Measurements from ENCODE around the gene EYS. TPM values are rescaled to one million over a fixed set of nuclear protein-coding genes. Genes with fewer than 3 reads are reported as not detected.

Gene EYS
- total and polyA plus RNA-seq, 2 of the 13 experiments (the other 11 are each of a cell fraction or from before 2014, with no cell fraction given) = 0.04 to 0.07 TPM

- Histone ChIP-seq H3K4me1 (ENCODE audit: insufficient read depth, low read length) (no peaks in the 10 kb centered on the region), H3K79me2 (ENCODE audit: insufficient read depth, low read length) (no peaks in the 10 kb centered on the region), H3K4me3 (replicated peaks in 1 of 3; ENCODE audit: insufficient read depth in 1 of 3, low read depth in 2 of 3, low read length in 3 of 3) (no peak overlapping the region), H2AFZ (ENCODE audit: low read length) (no peak overlapping the region), H3K36me3 (replicated peaks in 1 of 2; ENCODE audit: control insufficient read depth in 1 of 2, insufficient read depth in 2 of 2, low read length in 2 of 2) (no peaks in the 10 kb centered on the region), H3K9me3 (ENCODE audit: low read length) (peaks cover 12% of the 10 kb centered on the region), H3K27ac (ENCODE audit: extremely low read length, insufficient read depth, low read length) (no peak overlapping the region), H3K4me2 (ENCODE audit: low read depth, low read length) (no peak overlapping the region), H4K20me1 (ENCODE audit: insufficient read depth, low read length) (no peaks in the 10 kb centered on the region), H3K27me3 (ENCODE audit: control insufficient read depth in 1 of 2, insufficient read depth in 2 of 2, low read length in 2 of 2) (no peaks in the 10 kb centered on the region), H3K9ac (ENCODE audit: insufficient read depth, low read depth, low read length) (no peak overlapping the region)
- ChIA-PET POLR2A (no interaction called here), CTCF (ENCODE audit: low intra/inter-chr PET ratio, low total read pairs) (no interaction called here)
- intact Hi-C loops (cut with micrococcal nuclease; ENCODE audit: unreplicated experiment) = loop anchor here (5.0 kb wide), 1 partner anchor 1296 kb away; no protein-coding TSS in a partner anchor
- no peak for TF ChIP-seq HIC2 (CRISPR knock-in tag; IDR thresholded peaks at IDR 0.05; ENCODE audit: low read depth)
- TF ChIP-seq ZBTB33 (CRISPR knock-in tag; IDR thresholded peaks at IDR 0.05) = no peak
- no peak for TF ChIP-seq TFDP2 (CRISPR knock-in tag; IDR thresholded peaks at IDR 0.05)
- no peak for TF ChIP-seq HMG20A (CRISPR knock-in tag; IDR thresholded peaks at IDR 0.05; ENCODE audit: borderline replicate concordance)
- no peak for TF ChIP-seq ZSCAN20 (CRISPR knock-in tag; IDR thresholded peaks at IDR 0.05; ENCODE audit: borderline replicate concordance)
- no peak for TF ChIP-seq CENPBD1 (CRISPR knock-in tag; IDR thresholded peaks at IDR 0.05; ENCODE audit: borderline replicate concordance, low read depth)
- TF ChIP-seq ZBTB3 (CRISPR knock-in tag; IDR thresholded peaks at IDR 0.05; ENCODE audit: borderline replicate concordance, low read depth) = no peak
- TF ChIP-seq ZBTB7B (CRISPR knock-in tag; IDR thresholded peaks at IDR 0.05) = no peak
- TF ChIP-seq KDM5B (CRISPR knock-in tag; IDR thresholded peaks at IDR 0.05; ENCODE audit: borderline replicate concordance) = no peak
- TF ChIP-seq ZNF766 (CRISPR knock-in tag; IDR thresholded peaks at IDR 0.05; ENCODE audit: borderline replicate concordance) = no peak
- TF ChIP-seq IRF9 (CRISPR knock-in tag; IDR thresholded peaks at IDR 0.05; ENCODE audit: borderline replicate concordance) = no peak
- no peak for TF ChIP-seq ZNF510 (CRISPR knock-in tag; IDR thresholded peaks at IDR 0.05; ENCODE audit: low read depth)
- DNase-seq (ENCODE audit: low spot score) (no peak), FAIRE-seq (no peak), ATAC-seq (no peak)
- in situ Hi-C loops (cut with HindIII; ENCODE audit: extremely low pct_ligation_motif_present, low pct_unique_long_range_greater_than_20kb) = no loop called here
- BruUV-seq (replicated peaks) = no TSS peak
Observed at GRCh38 chr6:64293298-64293697, 1413.7 kb downstream of the EYS start.

All from HepG2 (cell line).